Caki2 (cell line): Measurements from ENCODE around the gene PDE8A. TPM values are rescaled to one million over a fixed set of nuclear protein-coding genes. Genes with fewer than 3 reads are reported as not detected.

Experiments used
- DNase-seq: peaks from one replicate; pipeline ENCODE4 v3.0.0-alpha.2; 2015; ENCODE audit warnings: low read depth
- in situ Hi-C: cut with HindIII; loops from 2 replicates; pipeline ENCODE4 v1.10.0; 2016; ENCODE audit warnings: low sequenced_read_pairs, low pct_unique_long_range_greater_than_20kb, mixed read lengths
- total RNA-seq: library from RNA; depleted of rRNA; stranded (reverse); fragments of >200 nt; shearing (Covaris generic); gene quantifications from 2 replicates; pipeline ENCODE4 v1.2.3, GENCODE V29; 2014; ENCODE audit warnings: low replicate concordance; rRNA removed

The PDE8A gene
- total RNA-seq = 10.9 and 11.4 TPM in 2 replicates

GRCh38 chr15:84981711-84982300 lies at the start of gene PDE8A:
Gene PDE8A (plus strand): TSS chr15:84981856. CDS start chr15:84982163, 307 bp downstream.
- DNase-seq = no peak
- in situ Hi-C loops = no loop called here

- in situ Hi-C loops = no loop called here
Measured at GRCh38 chr15:84934942-84935729, 46.5 kb upstream of the PDE8A start.

GRCh38 chr15:84937144-84937543 lies 44.5 kb upstream of the PDE8A start:
- no peak for DNase-seq
- in situ Hi-C loops = no loop called here

More at GRCh38 chr15:84934942-84935729, 46.5 kb upstream of the PDE8A start:
- DNase-seq = no peak

DNA sequence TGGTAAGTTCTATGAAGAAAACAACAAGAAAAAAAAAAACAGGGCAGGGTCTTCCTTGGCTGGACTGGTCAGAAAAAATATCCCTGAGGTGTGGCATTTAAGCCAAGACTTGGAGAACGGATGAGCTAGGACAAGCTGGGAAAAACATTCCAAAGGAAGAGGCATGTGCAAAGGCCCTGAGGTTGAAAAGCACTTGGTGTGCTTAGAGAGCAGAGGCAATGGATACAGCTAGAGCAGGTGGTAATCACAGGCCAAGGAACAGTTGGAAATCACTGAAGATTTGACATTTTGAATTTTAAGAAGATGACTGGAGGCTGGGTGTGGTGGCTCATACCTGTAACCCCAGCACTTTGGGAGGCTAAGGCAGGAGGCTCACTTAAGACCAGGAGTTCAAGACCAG lies 42.9 kb upstream of the PDE8A start:
- in situ Hi-C loops = no loop called here
- DNase-seq = no peak

DNA sequence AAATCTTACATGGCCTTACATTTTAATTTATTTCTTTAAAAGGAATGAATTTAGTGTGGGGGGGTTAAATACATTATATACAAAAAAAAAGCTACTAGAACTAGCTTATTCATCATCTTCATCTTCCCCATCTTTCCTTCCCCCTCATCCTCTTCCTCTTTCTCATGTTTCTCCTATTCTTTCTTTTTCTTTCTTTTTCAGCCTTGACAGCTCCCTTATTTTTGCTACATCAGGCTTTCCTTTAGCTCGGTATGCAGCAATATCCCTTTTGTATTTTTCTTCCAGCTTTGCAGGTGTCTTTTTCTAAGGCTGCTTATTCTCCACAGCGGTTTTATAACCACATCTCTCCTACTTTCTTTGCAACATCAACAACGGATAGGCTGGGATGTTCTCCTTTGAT lies 41.3 kb upstream of the PDE8A start:
- in situ Hi-C loops = no loop called here
- no peak for DNase-seq

DNA sequence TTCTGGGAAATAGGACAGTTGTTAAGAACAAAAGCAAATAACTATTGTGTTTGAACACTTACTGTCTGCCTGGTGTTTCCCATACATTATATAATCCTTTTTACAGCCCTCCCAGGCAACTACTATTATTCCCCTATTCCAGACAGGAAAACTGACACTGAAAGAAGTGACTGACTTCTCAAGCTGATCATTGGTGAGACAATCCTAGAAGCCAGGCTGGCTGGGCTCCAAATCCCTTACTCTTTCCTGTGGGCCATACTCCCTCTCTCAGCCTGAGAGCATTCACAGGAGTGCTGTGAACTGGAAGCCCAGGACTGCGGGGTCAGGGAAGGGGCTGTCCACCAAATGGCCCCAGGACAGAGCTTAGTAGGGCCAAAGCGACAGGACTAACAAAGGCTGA lies 39.2 kb upstream of the PDE8A start:
- DNase-seq = no peak
- in situ Hi-C loops = no loop called here

DNA sequence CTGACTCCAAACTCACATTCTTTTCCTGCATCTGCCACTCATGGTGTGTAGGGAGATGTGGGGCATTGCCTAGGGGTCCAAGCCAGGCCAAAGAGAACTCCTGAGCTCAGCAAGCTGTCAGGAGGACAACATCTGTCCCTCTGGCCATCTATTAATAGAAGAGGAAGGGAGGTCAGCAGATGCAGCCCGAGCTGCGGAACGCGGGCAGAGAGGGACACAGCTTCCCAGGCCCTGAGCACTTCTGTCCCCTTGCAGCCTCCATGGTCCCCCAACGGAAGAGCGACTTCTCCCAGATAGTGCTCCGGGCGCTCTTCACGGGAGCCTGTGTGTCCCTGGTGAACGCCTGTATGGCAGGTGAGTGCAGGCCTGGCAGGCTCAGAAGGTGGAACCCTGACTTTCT lies 37.3 kb upstream of the PDE8A start:
- in situ Hi-C loops = no loop called here
- no peak for DNase-seq

GRCh38 chr15:84944861-84945260 lies 36.8 kb upstream of the PDE8A start:
- in situ Hi-C loops = no loop called here

DNA sequence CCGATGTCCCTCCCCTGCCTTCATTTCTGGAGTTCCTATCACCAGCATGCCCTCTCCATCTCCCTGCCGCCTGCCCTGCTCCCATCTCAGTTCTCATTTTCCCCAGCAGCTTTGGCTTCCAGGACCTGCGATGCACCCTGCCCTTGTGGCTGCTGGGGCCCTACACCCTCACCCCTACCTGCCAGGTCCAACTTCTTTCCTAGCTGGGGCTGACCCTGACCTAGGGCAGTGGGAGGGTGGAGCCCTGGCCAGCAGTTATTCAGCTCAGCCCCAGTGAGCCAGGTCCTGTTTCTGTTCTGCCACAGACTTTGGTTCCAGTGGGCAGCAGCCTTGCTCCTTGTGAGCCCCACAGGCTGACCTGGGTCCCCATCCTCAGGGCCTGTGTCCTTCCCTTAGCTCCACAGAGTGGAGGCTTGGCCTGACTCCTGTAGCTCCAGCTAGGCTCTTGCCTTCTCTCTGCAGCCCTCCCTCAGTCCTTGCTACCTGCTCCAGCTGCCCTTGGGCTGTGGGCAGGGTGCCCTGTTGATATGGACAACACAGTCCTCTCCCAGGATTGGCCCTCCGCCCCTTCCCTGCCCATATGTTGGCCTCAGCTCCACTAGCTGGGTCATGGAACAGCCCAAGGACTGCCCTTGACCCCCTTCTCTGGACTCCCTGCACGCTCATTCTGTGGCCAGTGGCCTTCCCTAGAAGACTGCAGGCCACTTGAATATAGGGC lies 34.7 kb upstream of the PDE8A start:
- in situ Hi-C loops = no loop called here
- DNase-seq = no peak

More at GRCh38 chr15:84944861-84945260, 36.8 kb upstream of the PDE8A start:
- no peak for DNase-seq

- peak; percentile 11 for DNase-seq
- in situ Hi-C loops = no loop called here
Measured at GRCh38 chr15:84947947-84948830, 33.5 kb upstream of the PDE8A start.

GRCh38 chr15:84949043-84949442 lies 32.6 kb upstream of the PDE8A start:
- in situ Hi-C loops = no loop called here
- no peak for DNase-seq

GRCh38 chr15:84949845-84950569 lies 31.6 kb upstream of the PDE8A start:
- in situ Hi-C loops = no loop called here

DNA sequence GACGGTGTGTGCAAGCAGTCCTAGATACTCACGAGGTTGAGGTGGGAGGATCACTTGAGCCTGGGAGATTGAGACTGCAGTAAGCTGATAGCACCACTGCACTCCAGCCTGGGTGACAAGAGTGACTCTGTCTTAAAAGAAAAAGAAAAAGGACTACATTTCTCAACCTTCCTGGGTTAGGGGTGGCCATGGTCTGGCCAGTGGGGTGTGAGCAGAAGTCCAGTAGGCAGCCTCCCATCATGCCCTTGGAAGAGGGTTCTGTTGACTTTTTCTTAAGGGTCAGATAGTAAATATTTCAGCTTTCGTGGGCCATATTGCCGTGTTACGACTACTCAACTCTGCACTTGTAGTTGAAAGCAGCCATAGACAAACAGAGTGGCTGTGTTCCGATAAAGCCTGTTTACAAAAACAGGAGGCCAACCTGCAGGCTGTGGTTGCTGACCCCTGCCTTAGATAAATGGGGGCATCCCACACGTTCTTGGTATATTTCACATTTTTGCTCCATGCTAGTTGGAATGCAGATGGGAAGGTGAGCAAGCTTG lies 31.0 kb upstream of the PDE8A start:
- in situ Hi-C loops = no loop called here
- no peak for DNase-seq

More at GRCh38 chr15:84949845-84950569, 31.6 kb upstream of the PDE8A start:
- peak; percentile 18 for DNase-seq

DNA sequence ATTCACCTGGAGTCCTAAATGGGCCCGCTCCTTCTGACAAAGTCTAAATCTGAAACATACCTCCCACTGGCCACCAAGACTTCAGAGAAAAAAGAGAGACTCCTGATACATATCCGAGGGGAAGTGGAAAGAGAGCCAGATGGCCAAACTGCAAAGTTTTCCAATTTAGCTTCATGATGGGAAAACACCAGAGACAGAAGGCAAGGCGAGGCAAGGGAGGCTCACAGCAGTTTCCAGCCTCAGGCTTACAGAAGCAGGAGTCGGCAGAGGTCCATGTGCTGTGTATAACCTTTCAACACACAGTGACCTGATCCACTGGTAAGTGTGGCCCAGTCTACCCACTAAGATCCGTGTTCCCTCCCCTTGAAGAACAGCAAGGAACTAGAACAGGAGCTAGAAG lies 29.9 kb upstream of the PDE8A start:
- DNase-seq = no peak
- in situ Hi-C loops = no loop called here

DNA sequence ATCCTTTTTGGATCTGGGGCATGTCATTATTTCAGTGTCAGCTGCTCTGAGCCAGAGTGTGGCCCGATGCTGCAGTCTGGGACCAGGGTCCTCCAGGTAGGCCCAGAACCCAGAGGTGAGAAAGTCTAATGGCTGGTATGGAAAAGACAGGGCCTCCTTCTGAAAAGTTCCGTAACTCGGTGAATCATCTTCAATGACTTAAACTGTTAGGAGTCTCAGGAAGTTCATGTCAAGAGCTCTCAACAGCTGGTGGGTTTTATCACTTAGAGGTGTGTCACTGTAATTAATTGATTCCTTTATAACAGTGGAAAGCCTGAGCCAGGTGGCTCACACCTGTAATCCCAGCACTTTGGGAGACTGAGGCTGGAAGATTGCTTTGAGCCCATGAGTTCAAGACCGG lies 28.5 kb upstream of the PDE8A start:
- DNase-seq = no peak
- in situ Hi-C loops = no loop called here

DNA sequence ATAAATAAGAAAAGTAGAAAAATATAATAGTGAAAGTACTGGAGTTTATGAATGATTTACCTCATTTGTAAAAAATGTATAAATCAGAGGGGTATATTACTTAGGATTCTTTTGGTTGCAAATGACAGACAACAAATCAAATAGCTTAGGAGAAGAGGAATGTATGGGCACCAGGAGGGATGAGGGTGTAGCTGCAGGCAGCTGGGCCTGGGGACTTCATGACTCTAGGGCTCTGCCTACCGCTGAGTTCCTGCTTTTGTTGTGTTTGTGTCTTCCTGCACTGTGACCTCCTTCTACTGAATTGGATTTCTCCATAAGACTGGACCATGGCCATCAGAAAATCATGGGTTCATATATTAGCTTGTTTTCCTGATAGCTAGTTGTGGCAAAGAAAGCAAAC lies 27.9 kb upstream of the PDE8A start:
- in situ Hi-C loops = no loop called here
- no peak for DNase-seq

DNA sequence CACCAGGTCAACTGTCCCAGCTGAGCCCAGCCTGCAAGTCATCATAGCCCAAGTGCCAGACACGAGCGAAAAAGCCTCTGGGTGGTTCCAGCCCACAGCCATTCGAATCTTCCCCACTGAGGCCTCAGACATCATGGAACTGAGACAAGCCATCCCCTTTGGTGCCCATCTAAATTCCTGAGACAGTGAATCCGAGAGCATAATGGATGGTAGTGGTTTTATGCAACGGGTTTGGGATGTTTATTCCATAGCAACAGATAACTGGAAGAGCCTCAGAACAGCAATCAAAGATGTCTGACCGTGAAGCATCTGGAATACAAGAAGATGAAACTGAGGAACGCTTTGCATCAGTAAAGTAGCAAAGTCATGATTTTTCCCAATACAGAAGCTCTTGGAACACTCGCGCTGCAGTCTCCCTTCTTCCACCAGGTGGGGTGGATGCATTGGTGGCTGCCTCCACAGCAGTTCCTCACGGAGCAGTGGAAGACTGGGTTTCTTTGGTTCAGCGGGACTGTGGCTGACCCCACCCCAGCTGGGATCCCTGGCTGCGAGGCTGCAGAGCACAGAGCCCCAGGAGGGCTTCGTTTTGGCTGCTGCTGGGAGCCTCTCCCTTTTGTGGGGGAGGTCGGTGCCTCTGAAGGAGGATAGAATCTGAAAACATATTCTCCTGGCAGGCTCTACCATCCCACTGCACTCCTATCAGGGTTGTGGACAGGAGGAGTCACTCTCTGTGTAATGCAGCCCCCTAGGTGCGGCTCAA lies 26.4 kb upstream of the PDE8A start:
- peak; percentile 55 for DNase-seq

More for the DNA sequence above, 26.4 kb upstream of the PDE8A start:
- in situ Hi-C loops = no loop called here
